Ishikawa (cell line): Measurements from ENCODE around the gene THSD7A.

Experiments used
- CEBPB ChIP-seq: IDR thresholded peaks from 2 replicates; pipeline ENCODE4 v1.6.1; 2012
- CREB1 ChIP-seq: IDR thresholded peaks from 2 replicates; pipeline ENCODE4 v1.6.1; 2012; ENCODE audit warnings: low read depth
- EGR1 ChIP-seq: IDR thresholded peaks from 2 replicates; pipeline ENCODE4 v1.6.1; 2012
- EP300 ChIP-seq: IDR thresholded peaks from 2 replicates; pipeline ENCODE4 v1.6.1; 2012; ENCODE audit warnings: borderline replicate concordance
- FOXM1 ChIP-seq: IDR thresholded peaks from 2 replicates; pipeline ENCODE4 v1.6.1; 2012; ENCODE audit warnings: low read depth, borderline replicate concordance
- MAX ChIP-seq: IDR thresholded peaks from 2 replicates; pipeline ENCODE4 v1.6.1; 2012
- NFIC ChIP-seq: IDR thresholded peaks from 2 replicates; pipeline ENCODE4 v1.6.1; 2012
- RAD21 ChIP-seq: IDR thresholded peaks from 2 replicates; pipeline ENCODE4 v1.6.1; 2012; ENCODE audit warnings: low read depth
- REST ChIP-seq: IDR thresholded peaks from 2 replicates; pipeline ENCODE4 v1.6.1; 2012; ENCODE audit warnings: low read depth, mild to moderate bottlenecking
- TAF1 ChIP-seq: IDR thresholded peaks from 2 replicates; pipeline ENCODE4 v1.6.1; 2012; ENCODE audit warnings: low read depth, mild to moderate bottlenecking
- TCF12 ChIP-seq: IDR thresholded peaks from 2 replicates; pipeline ENCODE4 v1.6.1; 2012; ENCODE audit warnings: low read depth
- TEAD4 ChIP-seq: IDR thresholded peaks from 2 replicates; pipeline ENCODE4 v1.6.1; 2012
- USF1 ChIP-seq: IDR thresholded peaks from 2 replicates; pipeline ENCODE4 v1.6.1; 2012
- YY1 ChIP-seq: IDR thresholded peaks from 2 replicates; pipeline ENCODE4 v1.6.1; 2012; ENCODE audit warnings: low read depth
- ZBTB7A ChIP-seq: IDR thresholded peaks from 2 replicates; pipeline ENCODE4 v1.6.1; 2012; ENCODE audit warnings: low read depth

THSD7A gene

GRCh38 chr7:11714676-11715075 lies 117.3 kb downstream of the THSD7A start:
- TF ChIP-seq MAX (no peak), USF1 (no peak), REST (no peak), TCF12 (no peak), YY1 (no peak), NFIC (no peak), EGR1 (no peak), EP300 (no peak), CREB1 (no peak), TEAD4 (no peak), FOXM1 (no peak)

- TF ChIP-seq ZBTB7A (no peak), RAD21 (no peak), EP300 (no peak), CEBPB (no peak), EGR1 (no peak), TAF1 (no peak), TCF12 (no peak), CREB1 (no peak), FOXM1 (no peak), YY1 (no peak), NFIC (no peak), USF1 (no peak), TEAD4 (no peak), REST (no peak), MAX (no peak)
Measured at GRCh38 chr7:11714205-11714604, 117.8 kb downstream of the THSD7A start.

- TF ChIP-seq REST (no peak), USF1 (no peak), NFIC (no peak), MAX (no peak), TEAD4 (no peak), EP300 (no peak), CEBPB (no peak), TCF12 (no peak), FOXM1 (no peak), EGR1 (no peak), YY1 (no peak), RAD21 (no peak), TAF1 (no peak), CREB1 (no peak), ZBTB7A (no peak)
Measured at GRCh38 chr7:11713352-11713751, 118.6 kb downstream of the THSD7A start.

GRCh38 chr7:11710377-11710776 lies 121.6 kb downstream of the THSD7A start:
- TF ChIP-seq REST, result no peak
- no peak for TF ChIP-seq YY1
- TF ChIP-seq CEBPB, result no peak
- no peak for TF ChIP-seq ZBTB7A
- no peak for TF ChIP-seq FOXM1
